Posterior cingulate gyrus (tissue), 11 donors: ENCODE data around the gene APOD.
"Not testable (repeated sequence)": the region's sequence is repeated elsewhere in the genome, so short reads cannot be mapped to it uniquely, and the experiment has no call there.

Experiments
- DNase-seq, 10 donors: peaks; one replicate each; pipeline versions ENCODE4 v3.0.0 to v3.0.0-alpha.2; 2020 to 2021; ENCODE audit warnings: mixed read lengths in 3 of 10
- intact Hi-C: fragments of 100-400 bp; cut with DNase I; formaldehyde crosslinking; loops from one replicate; pipeline ENCODE4 v1.15.1; 2023

The APOD gene

GRCh38 chr3:195591220-195591619 lies 7.5 kb upstream of the APOD start:
- intact Hi-C loops = no loop called here
- no peak for DNase-seq

DNA sequence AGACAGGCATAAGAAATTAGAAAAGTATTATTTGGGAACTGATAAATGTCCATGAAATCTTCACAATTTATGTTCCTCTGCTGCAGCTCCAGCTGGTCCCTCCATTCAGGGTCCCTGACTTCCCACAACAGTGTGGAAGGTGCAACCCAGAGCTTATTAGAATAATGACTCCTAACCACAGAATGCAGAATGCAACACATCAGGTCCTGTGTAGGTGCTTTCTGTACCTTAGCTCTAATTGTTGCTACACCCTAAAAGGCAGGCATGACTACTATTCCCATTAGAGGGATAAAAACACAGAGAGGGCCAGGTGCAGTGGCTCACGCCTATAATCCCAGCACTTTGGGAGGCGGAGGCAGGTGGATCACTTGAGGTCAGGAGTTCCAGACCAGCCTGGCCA lies 6.6 kb upstream of the APOD start:
- DNase-seq, intact Hi-C loops: not testable (repeated sequence)

DNA sequence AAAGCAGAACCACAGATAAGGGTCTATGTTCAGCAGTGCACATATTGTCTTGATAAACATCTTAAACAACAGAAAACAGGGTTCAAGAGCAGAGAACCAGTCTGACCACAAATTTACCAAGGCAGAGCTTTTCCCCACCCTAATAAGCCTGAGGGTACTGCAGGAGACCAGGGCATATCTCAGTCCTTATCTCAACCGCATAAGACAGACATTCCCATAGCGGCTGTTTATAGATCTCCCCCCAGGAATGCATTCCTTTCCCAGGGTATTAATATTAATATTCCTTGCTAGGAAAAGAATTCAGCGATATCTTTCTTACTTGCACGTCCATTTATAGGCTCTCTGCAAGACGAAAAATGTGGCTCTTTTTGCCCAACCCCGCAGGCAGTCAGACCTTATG lies 6.1 kb upstream of the APOD start:
- DNase-seq, intact Hi-C loops: not testable (repeated sequence)

DNA sequence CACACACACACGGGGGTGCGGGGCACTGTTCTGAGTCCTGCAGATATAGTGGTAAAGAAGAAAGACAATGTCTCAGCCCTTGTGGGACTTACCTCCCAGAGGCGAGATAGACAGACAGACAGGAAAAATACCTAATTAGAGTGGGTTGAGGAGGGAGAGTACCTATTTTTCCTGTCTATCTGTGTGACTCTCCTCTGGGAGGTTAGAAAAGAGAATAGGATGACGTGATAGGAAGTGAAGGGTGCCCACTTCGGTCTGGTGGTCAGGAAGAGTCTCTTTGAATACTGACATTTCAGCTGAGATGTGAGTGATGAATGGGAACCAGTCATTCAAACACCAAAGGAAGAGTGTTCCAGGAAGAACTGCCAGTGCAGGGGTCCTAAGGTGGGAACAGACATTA lies 4.1 kb upstream of the APOD start:
- intact Hi-C loops = no loop called here
- DNase-seq = no peak

DNA sequence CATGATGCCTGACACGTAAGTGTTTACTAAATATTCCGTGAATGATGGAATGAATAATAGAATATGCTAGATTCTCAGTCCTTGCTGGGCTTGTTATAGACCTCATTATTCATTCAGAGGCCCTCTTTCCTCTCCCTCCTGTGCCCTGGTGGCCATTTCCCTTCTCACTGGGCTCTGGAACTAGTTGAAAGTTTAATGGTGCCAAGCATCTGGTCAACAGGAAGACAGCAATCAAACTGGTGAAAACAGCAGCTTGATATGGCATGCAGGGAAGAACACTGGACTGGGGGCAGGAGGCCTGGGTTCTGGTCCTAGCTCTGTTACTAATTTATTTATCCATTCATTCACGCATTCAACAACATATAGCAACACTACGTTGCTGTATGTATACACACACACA lies 3.7 kb upstream of the APOD start:
- DNase-seq = no peak
- intact Hi-C loops = no loop called here

- no peak for DNase-seq
- intact Hi-C loops = no loop called here
These were observed 767 bp upstream of the APOD start for GRCh38 chr3:195584543-195584870.

DNA sequence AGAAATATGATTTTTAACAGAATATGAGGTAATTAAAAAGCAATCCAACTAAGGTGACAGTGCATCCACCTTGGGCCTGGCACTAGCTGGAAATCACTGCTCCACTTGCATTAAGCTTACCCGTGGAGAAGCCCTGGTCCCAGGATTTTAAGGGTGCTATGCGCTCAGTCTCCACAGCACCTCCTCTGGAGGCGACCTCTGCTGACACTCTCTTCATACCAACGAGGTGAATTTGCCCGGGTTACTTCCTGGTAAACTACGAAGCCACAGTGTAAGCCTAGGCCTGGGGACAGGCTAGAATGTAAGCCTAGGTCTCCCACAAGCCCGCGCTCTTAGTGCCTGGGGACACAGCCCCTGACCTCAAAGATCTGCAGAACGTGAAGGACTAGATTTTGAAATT lies 793 bp downstream of the APOD start:
- peak in 2 of 10 donors; percentile 38 to 82 for DNase-seq

GRCh38 chr3:195580744-195581443 lies 2.8 kb downstream of the APOD start:
- DNase-seq = peak in 9 of 10 donors; percentile 20 to 86 (median 47)

More for the DNA sequence above, 793 bp downstream of the APOD start:
- intact Hi-C loops = no loop called here

GRCh38 chr3:195579281-195579680 lies 4.5 kb downstream of the APOD start:
- DNase-seq = peak in 1 of 10 donors; percentile 72
- intact Hi-C loops = no loop called here

More at GRCh38 chr3:195580744-195581443, 2.8 kb downstream of the APOD start:
- intact Hi-C loops = no loop called here

GRCh38 chr3:195578565-195578964 lies 5.2 kb downstream of the APOD start:
- peak in 1 of 10 donors; percentile 69 for DNase-seq
- intact Hi-C loops = no loop called here

DNA sequence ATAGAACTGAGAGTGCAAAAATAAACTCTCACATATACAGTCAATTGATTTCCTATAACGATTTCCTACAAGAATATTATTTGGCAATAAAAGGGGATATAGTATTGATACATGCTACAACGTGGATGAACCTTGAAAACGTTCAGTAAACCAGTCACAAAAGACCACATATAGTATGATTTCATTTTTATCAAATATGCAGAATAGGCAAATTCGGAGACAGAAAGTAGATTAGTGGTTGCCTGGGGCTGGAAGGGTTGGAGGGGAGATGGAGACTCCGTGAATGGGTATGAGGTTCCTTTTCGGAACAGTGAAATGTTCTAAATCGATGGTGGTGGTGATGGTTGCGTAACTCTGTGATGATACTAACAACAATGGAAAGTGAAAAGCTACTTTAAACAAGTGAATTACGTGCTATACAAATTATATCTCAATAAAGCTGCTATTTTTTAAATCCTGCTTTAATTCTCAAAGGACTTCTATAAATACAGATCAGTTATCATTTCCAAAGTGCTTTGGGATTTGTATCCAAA lies 6.0 kb downstream of the APOD start:
- intact Hi-C loops = no loop called here
- no peak for DNase-seq

DNA sequence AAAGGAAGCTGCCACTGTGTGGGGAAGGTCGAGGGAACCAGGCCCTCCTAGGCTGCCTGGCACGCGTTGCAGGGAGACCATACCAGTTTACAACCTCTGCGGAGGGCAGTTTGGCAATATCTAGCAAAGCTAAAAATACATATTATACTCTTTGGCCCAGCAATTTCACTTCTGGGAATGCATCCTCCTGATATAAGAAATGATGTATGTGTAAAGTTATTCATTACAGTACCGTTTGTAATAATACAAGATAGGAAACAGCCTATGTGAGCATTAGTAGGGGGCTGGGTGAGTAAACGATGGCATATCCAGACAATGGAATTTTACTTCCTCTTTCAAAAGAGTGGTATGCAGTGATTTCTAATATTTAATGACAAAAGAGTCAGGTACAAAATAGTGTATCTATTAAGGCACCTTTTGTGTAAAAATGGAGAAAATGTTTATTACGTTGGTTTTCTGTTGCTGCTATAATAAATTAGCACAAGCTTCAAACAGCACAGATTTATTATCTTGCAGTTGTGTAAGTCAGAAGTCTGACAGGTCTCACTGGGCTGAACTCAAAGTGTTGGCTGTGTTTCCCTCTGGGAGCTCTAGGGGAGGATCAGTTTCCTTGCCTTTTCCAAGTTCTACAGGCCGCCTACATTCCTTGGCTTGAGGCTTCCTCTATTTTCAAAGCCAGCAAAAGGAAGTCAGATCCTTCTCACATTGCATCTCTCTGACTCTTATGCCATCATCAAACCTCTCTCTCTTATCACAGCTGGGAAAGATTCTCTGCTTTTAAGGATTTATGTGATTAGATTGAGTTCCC lies 9.0 kb downstream of the APOD start:
- DNase-seq = no peak
- intact Hi-C loops = no loop called here

DNA sequence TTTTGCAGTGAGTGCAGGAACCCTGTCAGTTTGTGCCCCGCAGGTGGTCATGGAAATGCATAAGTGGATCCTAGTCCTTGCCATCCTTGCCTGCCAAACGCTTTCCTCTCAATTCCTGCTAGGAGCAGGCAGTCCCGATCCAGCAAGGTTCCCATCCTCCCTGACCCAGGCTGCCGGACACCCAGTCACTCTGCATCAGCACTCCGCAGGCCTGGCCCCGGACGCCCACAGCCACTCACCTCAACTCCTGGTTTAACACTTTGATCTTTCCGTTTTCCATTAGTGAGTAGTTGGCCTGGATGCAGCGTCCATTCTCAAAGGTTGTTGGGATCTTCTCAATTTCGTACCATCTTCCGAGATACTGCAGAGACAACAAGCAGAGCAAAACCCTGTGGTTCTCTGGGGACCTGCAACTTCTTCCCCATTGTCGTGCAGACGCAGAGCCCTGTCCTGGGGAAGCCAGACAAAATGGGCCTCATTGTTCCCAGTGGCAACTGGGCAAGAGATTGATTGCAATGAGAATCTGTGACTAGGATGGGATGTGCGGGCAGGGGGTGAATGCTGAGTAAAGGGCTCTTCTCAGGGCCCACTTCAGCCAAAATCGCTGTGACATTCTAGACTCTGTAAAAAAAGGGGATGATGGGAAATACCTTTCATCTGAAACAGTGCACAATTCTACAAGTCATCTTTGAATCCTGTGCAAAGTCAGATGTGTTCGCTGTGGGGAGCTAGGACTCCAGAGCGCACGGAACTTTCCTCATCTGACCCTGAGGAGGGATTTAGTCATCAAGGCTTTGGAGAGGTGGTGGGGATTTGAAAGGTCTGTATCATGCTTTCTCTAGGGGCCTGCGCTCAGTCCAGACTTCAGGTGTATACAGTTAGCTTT lies 9.9 kb downstream of the APOD start:
- peak in 1 of 10 donors; percentile 77 for DNase-seq
- intact Hi-C loops = no loop called here

- intact Hi-C loops = no loop called here
- DNase-seq = no peak
These were observed 12.4 kb downstream of the APOD start for GRCh38 chr3:195571361-195571760.

GRCh38 chr3:195570912-195571311 lies 12.8 kb downstream of the APOD start:
- no peak for DNase-seq
- intact Hi-C loops = no loop called here

GRCh38 chr3:195570344-195570743 lies 13.4 kb downstream of the APOD start:
- intact Hi-C loops = no loop called here
- DNase-seq = no peak

- intact Hi-C loops = no loop called here
- no peak for DNase-seq
These were observed 15.1 kb downstream of the APOD start for GRCh38 chr3:195568630-195569029.

GRCh38 chr3:195566797-195567196 lies 16.9 kb downstream of the APOD start:
- intact Hi-C loops = no loop called here
- no peak for DNase-seq

DNA sequence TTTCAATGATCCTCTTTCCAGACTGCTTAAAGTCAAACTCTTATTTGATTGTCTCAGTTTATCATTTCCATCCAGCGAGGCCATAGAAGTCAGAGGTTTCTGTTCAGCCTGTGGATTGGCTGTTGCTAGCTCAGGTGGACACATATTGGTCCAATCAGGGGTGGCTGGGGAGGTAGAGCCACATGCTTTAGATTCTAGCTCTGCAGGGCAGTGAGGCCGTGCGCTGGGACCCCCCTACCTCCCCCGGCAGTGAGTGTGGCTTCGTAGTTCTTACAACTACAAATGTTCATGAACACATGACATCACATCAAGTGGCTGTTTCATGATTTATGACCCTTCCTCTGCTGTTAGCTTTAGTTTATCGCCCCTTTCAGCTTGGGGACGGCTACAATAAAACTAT lies 18.0 kb downstream of the APOD start:
- intact Hi-C loops = no loop called here

GRCh38 chr3:195563317-195563716 lies 20.4 kb downstream of the APOD start:
- intact Hi-C loops = no loop called here
- no peak for DNase-seq

More for the DNA sequence above, 18.0 kb downstream of the APOD start:
- DNase-seq = no peak
